AG20443 (cell line): ENCODE data around the gene SF1.

ENCODE experiments used
- DNase-seq: peaks from one replicate; pipeline ENCODE4 v3.0.0; 2012; ENCODE audit warnings: low spot score, mixed read lengths

SF1 gene

DNA sequence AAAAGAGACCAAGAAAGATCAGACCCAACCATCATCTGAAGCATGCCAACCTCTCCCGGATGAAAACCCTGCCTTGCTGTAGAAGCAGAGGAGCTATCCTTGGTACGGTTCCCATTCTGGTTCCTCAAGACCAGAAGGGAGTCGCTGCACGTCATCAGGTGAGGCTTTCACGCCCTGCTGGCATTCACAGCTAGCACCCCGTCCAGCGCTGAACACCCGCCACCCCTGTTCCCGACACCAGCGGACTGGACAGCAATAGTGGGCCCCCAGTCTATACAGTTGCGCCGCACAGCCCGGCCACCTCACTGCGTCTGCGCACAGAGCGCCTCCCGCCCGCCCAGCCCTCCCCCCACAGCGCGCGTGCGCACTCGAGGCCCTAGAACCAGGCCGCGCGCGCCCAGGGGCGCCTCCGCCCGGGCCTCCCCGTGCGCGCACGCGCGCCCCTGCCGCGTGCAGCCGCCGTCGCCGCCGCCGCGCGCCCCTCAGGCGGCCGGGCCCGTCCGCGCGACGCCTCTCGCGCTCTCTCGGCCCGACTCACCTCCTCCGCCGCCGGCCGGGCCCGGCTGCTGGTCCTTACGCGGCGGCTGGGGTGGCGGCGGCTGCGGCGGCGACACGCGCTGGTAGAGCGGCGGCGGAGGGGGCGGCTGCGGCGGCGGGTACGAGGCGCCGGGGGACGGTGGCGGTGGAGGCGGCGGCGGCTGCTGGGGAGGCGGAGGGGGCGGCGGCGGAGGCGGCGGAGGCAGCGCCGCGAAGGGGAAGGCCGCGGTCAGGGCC lies 706 bp downstream of the SF1 start:
- DNase-seq: peak; percentile 100

DNA sequence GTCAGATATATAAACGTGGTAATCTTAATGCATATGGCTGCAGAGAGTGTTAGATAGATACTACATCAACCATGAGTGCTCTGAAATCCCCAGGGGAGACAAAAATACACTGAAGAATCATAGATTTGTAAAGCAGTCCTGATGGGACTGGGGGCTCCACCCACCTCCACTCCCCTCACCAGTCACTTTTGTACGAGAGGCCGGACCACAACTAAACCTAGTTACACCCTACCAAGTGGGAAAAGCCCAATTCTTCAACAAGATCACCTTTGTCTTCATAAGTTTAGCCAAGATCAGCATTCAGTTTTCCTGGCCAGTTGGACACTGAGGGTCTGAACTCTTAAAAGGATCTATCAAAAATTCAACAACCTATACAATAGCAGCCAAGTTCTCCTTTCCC lies 1.5 kb downstream of the SF1 start:
- DNase-seq: no peak

DNA sequence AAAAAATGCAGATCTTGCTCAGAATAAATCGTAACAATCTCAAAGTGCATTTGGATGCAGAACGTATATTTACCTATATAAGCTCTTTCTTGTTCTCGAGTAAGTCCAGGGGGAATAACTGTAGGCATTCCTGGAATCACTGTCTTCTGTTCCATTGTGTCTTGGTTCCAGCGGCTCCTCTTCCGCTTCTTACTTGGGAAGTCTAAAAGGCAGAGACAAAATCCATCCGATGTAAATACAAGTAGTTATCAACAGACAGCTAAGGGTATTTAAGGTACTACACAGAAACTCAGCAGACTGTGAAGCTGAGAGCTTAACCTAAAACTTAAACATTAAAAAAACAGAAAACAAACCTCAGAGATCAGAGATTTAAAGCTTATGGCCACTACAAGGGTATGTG lies 1.9 kb downstream of the SF1 start:
- no peak for DNase-seq

DNA sequence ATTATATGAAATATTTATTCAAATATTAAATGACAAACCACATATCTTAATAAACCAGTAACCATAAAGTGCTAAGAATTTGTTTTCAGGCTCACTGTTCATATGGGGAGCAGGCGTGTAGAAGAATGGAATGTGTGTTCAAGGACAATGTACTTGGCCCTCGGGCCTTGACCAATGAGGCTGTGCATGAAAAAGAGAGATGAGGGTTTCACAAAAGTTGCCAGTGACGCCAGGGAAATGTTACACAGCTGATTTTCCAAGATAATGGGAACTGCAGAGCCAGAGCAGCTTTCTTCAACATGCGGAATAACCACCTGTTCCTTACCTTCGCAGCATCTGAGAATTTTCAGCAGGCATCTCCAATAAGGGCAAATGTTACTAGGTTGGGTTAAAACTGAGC lies 4.2 kb downstream of the SF1 start:
- DNase-seq: no peak

DNA sequence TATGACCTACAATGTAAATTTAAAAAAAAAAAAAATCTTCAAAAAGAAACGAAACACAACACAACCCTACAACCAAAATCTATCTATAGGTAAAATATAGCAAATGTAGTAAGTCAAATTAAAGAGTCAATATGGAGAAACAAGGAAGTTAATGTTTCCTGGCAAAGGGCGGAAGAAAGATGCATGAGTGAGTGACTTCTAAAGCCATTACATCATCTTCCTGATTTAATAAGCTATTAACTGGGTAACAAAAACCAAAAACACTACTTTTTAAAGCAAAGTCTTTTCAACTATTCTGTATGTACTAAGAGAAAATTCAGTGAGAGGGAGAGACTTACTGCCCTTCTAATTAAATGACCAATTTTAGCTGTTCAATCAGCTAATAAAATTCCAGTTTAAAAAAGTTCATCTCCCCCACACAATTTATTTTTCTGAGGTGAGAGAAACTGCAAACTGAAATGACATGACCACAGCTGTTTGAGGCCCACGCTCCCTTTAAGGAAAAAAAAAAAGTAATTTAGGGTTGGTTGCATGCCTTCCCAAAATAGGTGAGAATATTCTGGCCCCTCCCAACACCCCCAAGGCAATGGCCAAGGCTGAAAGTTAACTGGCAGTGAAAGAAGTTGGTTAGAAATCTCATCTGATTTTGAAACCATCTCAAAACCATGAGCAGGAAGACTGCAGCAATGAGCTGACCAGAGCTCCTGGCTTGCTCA lies 5.9 kb downstream of the SF1 start:
- DNase-seq: no peak

DNA sequence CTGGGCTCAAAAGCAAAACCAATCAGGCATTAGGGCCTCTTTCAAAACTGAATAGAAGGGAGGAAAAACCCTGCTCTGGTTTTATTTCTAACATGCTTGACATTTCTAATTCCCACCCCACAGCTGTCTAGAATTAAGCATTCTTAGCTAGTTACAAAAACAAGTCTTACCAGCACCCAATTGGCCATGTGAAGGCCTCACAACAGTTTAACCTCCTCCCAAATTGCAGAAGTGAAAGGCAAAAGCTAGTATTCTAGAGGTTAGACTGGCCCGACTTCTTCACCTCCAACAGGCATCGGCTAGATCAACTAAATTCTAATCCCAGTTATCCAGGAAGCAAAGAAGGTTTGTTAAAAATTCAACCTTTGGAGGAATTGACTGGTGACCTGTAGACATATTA lies 6.5 kb downstream of the SF1 start:
- no peak for DNase-seq

DNA sequence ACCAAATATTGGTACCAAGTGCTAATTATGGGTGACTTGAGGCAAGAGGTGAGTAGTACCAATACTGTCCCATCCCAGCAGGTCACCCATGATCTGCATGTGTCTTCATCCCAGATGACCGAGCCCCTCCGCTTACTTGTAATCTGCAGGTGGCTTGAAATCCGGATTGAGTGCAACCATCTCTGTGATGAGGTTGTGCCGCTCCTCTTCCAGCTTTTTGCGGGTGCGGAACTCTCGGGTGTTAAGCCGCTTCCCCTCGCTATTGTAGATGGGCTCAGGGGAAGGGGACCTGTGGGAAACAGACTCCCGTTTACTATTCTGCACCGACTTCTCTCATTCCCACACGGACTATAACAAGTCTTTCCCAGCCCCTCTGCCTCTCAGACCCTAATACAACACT lies 8.2 kb downstream of the SF1 start:
- DNase-seq: no peak

DNA sequence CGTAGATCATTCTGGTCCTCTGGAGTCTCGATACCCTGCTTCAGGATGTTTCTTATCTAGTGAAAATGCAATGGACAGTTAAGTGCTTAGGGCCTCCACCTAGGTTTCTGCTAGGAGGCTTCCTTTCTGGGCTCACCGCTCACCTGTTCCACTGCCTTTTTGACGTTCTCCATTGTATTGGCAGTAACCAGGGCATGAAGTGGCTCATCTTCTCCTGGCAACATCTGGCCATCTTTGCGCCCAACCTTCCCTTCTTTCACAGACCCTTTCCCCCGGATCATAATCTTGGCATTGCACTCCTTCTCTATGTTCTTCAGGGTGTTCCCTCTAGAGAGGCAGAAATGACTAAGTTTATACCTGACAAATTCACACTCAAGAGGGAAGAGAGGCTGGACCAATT lies 9.1 kb downstream of the SF1 start:
- DNase-seq: no peak

DNA sequence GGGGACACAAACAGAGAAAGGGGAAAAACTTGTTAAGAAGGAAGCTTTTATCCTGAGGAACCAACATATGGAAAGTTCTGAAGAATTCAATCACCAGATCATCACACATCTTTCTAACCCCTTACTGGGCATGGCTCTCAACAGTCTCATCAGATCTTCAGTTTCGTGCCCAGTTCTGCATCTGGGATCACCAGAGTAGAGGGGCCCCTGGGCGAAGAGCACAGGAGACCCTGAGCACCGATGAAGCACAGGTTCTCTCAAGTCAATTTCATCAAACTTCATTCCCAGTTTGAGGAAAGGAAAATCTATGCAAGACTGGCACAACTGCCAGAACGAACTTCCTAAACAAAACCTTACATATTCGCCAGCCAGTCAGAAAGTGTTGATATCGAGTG lies 10.0 kb downstream of the SF1 start:
- no peak for DNase-seq

DNA sequence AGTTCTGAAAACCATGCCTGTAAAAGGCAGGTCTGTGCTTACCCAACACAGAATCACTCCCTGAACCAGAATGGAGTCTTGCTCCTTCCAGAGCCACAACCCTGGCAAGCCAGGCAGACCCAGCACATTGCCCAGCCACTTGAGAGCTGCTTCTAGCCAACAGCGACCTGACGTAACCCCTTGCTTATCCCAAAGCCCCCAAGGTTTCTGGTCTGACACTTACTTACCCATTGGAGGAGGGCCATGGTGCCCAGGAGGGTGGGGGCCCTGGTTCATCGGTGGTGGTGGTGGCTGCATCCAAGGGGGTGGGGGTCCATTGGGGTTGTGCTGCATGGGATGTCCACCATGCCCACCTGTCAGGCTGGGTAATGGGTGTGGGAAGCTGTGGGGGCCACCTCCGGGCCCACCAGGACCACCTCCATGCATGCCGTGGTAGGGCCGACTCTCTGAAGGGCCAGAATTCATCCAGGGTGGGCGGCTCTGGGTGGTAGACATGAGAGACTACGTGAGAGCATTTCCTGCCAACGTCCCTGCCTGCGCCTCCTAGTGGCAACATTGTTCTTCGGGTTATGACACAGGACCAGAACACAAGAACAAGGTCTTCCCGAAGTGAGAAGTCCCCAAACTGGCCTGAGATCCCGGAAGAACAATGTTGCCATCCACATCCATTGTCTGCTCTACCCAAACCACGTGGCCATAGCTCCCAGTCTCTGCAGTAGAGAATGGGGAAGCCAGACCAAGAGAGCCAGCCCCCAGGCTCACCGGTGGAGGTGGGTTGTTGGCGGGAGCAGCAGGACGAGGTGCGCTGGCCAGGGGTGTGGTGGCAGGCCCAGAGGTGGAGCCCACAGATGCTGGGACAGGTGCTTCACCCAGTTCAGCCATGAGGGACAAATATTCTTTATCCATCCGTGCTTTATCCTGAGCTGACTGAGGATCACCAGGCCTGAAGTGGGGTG lies 10.7 kb downstream of the SF1 start:
- peak; percentile 65 for DNase-seq

DNA sequence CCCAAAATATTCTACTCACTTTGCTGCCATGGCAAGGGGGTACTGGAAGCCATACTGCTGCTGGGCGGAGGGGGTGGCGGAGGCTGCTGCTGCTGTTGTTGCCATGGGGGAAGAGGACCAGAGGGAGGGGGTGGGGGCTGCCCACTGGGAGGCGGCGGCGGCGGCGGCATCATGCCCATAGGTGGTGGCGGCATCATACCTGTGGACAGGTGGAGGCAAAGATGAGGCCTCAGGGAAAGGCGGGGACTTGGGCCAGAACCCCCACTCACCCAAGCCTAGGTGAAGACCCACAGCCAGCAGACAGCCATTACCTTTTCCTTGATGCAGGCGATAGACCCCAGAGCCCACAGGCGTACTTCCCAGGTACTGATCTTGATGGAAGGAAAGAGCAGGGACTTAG lies 11.5 kb downstream of the SF1 start:
- no peak for DNase-seq

DNA sequence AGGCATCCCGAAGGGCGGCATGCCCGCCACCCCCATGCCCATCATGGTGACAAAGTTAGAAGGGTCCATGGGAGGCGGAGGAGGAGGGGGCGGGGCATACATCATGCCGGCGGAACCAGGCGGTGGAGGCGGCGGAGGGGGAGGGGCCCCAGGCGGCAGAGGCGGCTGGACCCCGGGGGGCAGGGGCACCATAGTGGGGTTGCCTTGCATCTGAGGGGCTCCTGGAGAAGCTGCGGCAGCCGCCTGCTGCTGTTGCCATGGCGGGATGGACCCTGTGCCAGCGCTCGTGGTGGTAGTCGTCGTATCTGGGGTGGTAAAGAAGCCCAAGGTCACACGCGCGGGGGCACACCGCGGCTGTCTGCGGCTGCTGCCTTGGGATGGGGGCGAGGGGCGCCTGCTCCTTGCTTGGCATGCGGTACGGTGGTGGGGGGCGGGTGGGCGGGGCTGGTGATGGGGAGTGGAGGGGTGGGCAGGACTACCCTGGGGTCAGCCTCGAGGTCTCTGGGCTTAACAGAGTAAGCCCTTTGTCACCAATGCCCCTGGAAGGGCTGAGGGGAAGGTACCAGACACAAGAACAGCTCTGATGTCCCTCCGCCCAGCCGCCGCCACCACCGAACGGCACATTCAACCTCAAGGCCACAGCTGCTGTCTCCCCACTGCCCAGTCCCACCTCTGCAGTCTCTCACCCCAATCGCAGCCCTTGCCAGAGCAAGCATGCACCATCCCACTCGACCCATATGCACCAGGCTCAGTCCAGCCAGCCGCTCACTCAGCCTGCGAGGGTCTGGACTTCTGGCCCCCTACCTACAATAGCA lies 12.3 kb downstream of the SF1 start:
- no peak for DNase-seq

DNA sequence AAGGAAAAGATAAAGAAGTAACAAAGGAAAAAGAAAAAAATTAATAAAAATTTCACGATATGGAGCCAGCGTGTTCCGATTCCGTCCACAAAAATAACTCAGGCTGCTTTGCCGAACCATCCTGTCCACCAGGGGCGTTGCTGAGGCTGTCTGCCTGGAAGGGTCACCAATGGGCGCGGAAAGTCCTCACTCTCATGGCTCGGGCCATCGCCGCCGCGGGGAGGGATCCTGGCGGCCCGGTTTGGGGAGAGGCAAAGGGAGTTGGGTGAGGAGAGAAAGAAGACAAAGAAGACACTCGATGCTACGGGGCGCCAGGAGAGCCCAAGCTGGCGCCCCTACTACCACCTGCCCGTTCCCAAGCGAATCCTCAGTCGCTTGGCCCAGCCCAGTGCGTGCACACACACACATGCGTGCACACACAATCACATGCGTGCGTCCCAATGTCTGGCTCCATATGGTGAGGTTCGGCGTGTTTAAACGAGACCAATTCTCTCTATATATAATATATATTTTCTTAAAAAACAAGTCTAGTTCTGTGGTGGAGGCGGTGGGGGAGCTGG lies 13.0 kb downstream of the SF1 start:
- no peak for DNase-seq

DNA sequence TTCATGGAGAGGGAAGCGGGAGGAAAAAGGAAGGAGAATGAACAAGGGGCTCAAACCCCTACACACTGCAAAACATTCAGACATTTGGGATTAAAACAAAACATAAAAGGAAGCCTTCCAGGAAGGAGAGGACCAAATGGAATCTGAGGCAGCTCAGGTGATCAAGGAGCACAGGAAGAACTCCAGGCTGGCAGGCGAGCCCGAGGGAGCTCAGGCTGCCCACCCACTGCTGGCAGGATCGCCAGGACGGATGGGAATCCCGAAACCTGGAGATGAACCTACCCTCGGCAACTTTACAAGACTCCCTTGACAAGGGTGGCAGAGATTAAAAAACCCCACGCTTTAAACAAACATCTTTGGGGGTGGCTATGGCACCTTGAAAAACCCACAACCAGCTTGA lies 13.6 kb downstream of the SF1 start:
- DNase-seq: no peak

DNA sequence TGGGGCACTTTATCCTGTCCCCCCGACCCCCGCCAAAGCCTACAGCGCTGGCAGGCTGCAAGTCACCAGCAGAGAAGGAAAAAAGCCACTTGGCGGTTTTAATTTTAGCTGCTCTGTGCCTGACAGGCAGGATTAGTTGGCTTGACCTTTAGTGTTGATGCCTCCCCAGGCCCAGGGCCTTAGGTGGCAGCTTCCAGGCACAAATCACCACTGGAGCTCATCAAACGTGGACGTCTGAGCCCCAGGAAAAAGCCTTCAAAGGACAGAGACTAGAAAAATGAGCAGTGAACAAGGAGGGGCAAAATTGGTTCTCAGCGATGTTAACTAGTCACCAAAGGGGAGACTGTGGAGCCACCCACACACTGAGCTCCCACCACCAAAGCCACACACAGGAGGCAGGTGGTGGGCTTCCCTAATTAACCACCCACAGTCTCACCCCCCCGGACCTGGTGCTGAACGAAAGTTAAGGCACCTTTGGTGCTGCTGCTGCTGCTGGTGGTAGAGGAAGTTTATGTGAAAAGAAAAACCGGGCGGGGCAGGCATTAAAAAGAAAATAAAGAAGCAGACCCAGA lies 14.2 kb downstream of the SF1 start:
- no peak for DNase-seq

DNA sequence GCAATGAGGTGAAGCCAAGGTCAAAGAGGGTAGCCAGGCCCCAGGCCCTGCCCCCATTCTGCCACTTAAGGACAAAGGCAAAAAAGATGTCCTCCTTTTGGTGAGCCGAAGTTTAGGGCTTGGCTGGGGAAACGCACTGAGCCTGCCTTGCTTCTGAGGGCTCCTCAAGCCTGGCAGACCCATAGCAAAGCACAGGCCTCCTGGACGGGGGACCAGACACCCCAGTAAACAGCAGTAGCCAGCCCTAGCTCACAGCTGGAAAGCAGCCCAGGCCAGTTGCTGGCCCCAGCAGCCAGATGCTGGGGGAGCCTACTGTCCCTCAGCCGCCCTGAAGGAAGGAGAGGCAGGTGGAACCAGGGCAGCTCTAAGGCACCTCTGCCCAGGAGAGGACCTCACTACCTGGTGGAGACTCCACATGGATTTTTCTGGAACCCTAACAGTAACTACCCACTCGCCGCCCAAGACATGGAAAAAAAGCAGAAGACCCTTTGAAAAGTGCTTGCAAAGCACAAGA lies 14.8 kb downstream of the SF1 start:
- DNase-seq: no peak

DNA sequence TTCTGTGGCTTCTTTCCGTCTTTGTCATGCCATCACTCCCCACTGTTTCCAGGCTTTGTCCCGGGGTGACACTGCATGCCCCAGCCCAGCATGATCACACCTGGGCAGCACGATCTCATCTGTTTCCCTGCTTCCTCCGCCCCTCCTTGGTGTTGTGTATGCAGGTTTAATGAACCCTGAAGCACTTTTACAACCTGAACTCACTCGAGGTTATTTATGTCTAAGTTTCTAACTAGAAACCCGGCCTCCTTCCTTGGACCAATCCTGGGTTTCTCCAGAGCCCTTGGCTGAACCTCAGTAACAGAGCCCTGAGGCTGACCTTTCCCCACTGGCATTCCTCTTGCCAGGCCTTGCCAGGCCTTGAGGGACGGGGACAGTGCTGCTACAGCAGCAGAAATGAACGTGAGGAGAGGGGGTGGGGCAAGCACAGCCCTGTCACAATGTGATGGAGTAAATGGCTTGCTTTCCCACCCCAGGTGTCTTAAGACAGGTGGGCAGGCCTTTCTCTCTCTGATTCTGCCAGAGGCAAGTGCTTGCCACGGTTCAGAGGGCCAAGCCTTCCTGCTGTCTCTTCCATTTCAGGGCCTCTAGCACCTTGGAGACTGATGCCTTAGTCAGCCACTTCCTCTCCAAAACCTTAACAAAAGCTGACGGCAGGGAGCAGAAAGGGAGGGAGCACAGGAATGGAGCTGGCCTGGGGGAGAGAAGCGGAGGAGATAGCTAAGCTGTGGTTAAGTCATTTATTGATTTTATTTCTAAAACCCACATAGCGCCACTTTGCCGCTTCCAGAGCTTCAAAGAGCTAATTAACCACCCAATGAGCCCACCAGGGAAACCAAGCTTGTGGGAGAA lies 15.4 kb downstream of the SF1 start:
- no peak for DNase-seq

DNA sequence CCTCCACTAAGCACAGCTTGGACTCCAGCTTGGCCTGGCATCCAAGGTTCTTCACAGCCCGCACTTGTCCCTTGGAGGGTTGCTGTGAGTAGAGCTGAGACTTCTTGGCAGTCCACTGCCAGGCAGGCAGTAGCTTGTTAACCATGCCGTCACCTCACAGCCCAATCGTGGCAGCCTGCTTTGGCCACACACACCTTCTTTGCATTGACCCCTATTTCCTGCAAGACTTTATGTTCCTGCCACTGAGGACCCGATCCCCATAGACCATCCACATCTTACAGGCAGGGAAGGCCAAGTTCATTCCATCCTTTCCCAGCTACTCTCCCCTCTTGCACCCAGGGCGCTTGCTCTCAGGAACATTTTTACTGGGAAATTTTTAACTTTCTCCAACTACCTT lies 16.1 kb downstream of the SF1 start:
- DNase-seq: no peak

DNA sequence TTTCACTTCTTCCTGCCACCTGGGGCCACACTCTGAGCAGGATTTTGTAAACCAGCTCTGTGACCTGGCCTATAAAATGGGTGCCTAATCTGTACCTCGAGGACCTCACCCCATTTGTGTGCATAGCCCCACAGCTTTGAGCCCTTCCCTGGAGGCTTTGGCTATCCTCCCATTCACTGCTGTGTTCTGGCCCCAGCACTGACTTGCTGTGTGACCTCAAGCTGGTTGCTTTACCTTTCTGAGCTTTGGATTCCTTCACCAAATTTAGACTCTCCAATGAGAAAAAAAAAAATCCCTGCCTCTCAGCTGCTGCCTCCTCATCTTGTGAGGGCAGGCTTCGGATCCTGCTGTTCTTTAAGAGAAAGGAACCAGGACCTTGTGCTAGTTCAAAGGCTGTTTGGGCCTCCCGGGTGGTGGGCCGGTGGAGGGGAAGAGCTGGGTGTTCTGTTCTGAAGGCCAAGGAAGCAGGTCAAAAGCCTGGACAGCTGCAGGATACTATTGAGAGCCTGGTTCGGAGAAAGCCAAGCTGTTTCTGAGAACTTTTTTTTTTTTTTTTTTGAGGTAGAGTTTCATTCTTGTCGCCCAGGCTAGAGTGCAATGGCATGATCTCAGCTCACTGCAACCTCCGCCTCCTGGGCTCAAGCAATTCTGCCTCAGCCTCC lies 17.5 kb downstream of the SF1 start:
- no peak for DNase-seq
